GM19395 (cell line): Measurements from ENCODE around the gene CSF2.

Source experiments
- ATAC-seq: cut with Tn5 transposase; IDR thresholded peaks from one replicate; pipeline ENCODE4 v1.9.1; 2021; ENCODE audit warnings: mild to moderate bottlenecking, moderate library complexity; ENCODE audit not compliant: unreplicated experiment

The CSF2 gene

DNA sequence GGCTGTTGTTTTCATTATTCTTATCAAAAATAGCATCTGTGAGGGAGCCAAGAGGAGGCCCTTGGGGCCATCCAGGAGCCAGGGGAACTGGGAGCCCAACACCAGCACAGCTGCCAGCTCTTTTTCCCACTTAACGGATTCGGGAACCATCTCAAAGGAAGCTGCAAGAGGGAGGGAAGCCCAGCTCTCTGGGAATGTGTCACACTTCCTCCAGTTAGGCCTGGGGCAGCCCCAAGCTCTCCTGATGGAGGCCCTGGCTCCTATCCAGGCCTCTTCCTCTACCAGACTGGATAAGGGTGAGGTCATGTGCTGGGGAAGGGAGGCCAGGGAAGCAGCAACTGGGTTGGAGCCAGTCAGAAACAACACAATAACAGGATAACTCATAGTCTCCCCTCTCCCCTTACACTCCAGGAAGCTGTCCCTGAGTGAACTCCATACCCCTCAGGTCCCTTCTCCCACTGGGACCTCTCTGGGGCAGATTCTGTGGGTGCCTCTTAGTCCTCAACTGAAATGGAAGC lies 12.7 kb downstream of the CSF2 start:
- ATAC-seq = no peak

GRCh38 chr5:132087176-132087575 lies 13.6 kb downstream of the CSF2 start:
- ATAC-seq = no peak

- no peak for ATAC-seq
Observed at GRCh38 chr5:132087661-132088060, 14.1 kb downstream of the CSF2 start.

DNA sequence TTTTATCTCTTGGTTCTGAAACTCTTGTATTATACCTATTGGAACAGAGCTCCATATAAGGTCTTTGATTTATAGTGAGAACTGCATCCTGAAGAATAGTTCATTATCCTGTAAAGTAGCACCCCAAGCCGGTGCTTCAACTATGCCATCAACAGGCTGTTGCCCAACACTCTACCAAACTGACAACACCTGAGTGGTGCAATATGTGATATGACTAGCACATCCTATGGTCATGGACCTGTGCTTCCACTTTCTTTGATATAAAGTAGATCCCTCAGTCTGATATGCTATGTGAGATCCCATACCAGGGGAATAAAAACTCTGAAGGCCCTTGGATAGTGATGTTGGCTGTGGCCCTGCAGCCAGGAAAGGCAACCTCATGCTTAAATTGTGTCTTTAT lies 15.8 kb downstream of the CSF2 start:
- ATAC-seq = no peak

GRCh38 chr5:132090107-132090506 lies 16.5 kb downstream of the CSF2 start:
- ATAC-seq = no peak

DNA sequence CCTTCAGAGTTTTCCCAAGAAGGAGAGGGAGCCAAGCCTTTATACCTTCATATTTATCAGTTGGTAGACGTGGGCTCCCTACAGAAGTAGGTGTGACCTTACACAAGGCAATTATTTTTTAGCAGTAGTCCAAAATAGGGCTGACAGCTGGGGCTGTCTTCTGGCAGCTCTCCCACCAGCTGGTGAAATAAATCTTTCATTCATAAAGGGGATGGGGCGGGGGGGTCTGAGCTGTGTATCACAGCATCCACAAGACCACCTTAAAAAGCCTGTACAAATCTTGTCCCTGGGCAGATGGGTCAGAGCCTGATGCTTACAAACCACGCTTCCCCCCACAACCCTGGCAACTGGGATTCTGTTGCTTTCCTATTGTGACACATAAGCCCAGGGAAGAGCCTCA lies 19.7 kb downstream of the CSF2 start:
- ATAC-seq = no peak

DNA sequence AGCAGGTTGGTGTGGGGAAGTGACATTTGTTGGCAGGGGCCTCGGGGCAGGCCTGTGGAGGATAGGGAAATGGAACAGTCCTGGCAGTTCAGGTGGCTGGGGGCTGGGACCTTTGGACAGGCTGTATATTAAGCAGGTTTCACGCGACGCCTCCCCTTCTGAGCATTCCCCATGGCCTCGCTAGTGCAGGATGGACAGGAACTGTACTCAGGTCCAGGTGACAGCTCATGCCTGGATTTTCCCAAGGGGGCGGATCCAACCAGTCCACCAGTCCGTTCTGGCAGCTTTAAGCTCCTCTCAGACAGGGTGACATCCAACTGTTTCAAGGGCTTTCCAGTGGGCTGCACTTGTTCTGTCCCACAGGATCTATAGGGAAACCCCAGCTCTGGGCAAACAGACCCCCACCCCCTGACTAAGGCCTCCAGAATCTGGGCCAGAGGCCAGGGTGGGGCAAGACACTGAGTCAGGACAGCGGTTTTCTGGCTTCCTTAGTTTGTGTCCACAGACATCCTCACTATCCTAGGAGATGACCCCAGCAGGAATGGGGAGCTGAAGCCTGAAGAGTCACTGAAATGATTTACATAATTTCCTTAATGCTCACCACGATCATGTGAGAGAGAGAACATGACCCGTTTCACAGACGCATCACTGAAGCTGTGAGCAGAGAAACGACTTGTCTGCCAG lies 20.9 kb downstream of the CSF2 start:
- ATAC-seq = no peak

DNA sequence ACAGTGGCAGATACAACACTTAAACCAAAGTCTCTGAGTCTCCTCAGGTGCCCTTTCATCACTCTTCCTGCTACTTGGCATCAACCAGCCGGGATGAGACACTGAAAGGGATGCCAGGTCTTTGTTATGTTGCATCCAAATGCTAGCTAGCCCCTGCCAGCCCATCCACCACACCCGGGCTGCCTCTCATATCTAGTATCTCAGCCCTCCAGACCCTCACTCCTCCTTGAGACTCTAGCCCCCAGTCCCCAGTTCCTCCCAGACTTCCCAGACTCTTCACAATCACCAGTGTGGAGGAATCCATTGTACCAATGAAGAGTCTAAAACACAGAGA lies 21.5 kb downstream of the CSF2 start:
- ATAC-seq = no peak

DNA sequence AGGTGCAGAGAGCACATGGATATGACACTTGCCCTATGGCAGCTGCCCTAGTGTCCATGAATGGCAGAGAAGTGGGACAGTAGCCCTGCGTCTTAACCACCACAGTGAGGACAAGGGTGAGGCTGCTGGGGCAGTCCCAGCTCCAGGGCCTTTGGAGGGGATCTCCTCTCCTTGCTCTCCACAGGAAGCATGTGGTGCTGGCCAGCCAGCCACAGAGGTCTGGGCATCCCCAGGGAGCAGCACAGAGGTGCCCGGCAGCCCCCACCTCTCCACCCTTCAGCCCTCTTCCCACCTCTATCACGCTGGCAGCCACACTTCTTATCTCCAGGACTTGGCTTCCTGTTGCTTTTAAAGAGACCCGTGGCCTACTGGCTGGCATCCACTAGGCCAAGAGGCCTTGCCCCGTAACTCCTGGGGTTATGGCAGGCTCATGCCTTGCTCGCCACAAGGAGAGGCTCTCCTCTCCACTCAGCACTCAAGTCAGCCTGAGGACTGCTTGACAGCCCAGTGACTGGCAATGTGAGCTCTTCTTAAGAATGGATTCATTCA lies 21.9 kb downstream of the CSF2 start:
- no peak for ATAC-seq

- ATAC-seq = no peak
Observed at GRCh38 chr5:132096904-132097303, 23.3 kb downstream of the CSF2 start.

DNA sequence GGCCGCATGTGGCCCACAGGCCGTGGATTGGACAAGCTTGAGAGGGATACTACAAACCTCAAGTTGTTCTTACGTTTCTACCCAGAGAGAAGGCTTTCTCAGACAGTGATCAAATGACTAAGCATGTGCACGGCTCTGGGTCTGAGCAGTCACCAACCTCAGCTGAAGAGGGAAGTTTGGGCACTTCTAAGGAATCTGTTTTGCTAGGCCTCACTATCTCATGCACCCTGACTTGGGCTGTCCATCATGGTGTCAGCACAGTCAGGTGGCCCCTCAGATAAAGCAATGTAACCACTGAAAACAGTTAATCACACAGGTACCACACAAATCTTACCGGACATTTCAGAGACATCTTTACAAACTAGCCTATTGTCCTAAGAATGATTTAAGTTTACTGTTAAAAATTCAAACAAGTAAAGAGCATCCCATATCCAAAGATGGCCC lies 24.6 kb downstream of the CSF2 start:
- peak; percentile 23 for ATAC-seq

DNA sequence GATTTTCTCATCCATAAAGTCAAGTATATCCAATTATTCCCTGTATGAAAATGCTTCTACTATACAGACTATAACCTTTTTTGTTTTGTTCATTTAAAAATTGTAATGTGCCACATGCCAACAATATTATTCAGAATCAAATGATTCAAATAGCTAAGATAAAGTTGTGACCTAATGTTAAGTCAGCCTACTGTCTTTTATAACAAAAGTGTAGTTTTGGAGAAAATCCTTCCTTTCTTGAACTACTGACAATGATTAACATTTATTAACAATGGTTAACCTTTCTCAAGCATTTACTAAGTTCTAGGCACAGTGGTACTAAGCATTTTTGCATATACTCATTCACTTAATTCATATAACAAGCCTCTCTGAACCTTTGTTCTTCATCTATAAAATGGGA lies 25.0 kb downstream of the CSF2 start:
- no peak for ATAC-seq

DNA sequence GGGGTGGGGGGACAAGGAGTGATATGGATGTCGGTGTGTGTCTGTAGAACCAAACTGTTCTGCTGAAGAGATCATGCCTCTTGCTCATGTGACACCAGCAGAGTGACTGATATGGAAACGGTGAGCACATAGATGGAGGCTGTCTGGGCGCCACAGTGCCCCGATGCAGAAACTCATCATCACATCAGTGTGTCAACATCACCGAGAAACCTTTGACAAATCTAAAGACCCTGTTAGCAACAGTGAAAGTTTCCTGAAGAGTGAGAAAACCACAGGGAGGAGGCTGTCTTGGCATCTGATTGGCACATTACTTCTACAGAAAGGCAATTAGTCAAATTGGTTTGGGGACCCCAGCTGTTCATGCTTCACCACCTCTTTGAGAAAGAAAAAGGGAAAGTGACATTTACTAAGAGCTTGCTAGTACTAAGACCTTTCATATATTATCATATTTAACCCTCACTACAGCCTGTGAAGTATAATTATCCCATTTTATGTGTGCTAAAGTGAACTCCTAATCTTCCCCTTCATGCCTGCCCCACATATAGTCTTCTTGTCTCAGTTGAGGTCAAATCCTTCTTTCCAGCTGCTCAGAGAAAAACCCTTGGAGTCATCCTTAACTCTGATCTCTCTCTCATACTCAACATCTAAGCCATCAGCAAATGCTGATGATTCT lies 25.6 kb downstream of the CSF2 start:
- ATAC-seq = peak; percentile 44

DNA sequence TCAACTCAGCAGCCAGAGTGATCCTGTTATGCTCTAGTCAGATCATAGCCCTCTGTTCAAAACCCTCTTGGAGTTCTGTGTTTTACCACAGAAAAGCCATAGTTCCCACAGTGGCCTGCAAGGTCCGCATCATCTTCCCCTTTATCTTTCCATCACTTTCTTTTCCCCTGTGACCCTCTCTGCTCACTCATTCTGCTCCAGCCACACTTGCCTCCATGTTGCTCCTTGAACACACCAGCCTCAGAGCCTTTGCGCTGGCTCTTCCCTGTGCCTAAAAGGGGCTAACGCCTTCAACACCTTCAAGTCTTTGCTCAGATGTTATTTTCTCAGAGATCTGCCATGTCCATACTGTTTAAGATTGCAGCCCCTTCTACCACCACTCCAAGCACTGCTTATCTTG lies 26.3 kb downstream of the CSF2 start:
- ATAC-seq = no peak

GRCh38 chr5:132100672-132101261 lies 27.2 kb downstream of the CSF2 start:
- peak; percentile 34 for ATAC-seq

GRCh38 chr5:132101385-132101880 lies 27.8 kb downstream of the CSF2 start:
- no peak for ATAC-seq

GRCh38 chr5:132102101-132102701 lies 28.6 kb downstream of the CSF2 start:
- ATAC-seq = no peak

GRCh38 chr5:132102944-132103331 lies 29.3 kb downstream of the CSF2 start:
- ATAC-seq = peak; percentile 0

DNA sequence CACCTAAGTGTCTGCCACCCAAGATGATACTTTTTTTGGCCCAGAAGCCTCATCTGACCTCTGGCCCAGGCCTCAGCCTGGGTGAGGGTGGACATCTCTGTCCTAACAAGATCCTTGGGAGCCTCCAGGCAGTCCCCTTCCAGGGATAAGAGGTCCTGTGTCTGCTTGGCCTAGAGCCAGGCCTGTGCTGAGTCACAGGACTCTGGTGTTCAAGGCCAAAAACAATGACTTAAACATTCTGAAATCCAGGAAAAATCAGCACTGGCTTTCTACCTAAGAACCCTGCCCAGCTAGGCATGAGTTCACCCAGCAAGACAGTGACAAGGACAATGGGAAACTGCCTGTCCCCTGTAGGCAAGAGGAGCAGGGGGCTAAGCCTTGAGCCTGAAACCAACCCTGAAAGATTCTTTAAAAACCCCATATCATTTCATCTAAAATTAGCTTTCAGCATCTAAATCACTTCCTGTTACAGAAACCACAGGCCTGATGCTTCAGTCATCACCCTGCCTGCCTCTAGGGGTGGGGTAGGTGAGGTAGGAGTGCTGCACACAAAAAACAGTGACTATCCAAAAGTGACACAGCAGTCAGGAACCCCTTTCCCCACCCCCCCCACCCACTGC lies 29.9 kb downstream of the CSF2 start:
- ATAC-seq = peak; percentile 78

- ATAC-seq = peak; percentile 15
Observed at GRCh38 chr5:132103969-132104391, 30.4 kb downstream of the CSF2 start.

DNA sequence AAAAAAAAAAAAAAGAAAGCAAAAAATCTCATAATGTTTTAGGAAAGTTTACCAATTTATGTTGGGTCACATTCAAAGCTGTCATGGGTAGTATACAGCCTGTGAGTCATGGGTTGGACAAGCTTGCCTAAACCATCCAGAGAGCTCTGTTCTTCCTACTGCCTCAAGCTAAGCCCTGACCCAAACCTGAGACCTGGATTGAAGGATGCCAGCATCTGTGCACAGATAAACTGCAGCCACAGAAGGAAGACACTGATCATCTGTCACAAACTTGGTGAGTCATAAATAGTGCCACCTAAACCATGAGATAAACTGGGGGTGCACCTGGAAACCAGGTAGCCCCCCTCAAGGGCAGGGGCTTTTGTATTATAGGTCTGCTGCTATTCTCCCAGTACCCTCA lies 31.0 kb downstream of the CSF2 start:
- no peak for ATAC-seq
